Caco-2 (cell line): ENCODE results near the gene SF3B3. TPM values are rescaled to one million over a fixed set of nuclear protein-coding genes. Genes with fewer than 3 reads are reported as not detected.
"Not testable (repeated sequence)": the region's sequence is repeated elsewhere in the genome, so short reads cannot be mapped to it uniquely, and the experiment has no call there.

Source experiments
- BruUV-seq: library from RNA; stranded (reverse); fragments of 400-500 nt; replicated peaks from 2 replicates; lab custom pipeline; 2021; lab: Mats Ljungman, UMichigan
- CTCF ChIA-PET: fragments of 300-600 bp; sonication (Branson Sonifier 250); formaldehyde crosslinking; loops from one replicate; lab custom pipeline; 2022; ENCODE audit warnings: antibody characterized with exemption; lab: Charles Lee
- POLR2A ChIA-PET: fragments of 300-600 bp; sonication (Branson Sonifier 250); formaldehyde crosslinking; loops from one replicate; lab custom pipeline; 2022; ENCODE audit warnings: antibody characterized with exemption; lab: Charles Lee
- DNase-seq, 2 experiments: peaks; one replicate each; pipeline versions ENCODE4 v3.0.0 to v3.0.0-alpha.2; 2020 to 2022
- H3K27me3 ChIP-seq: replicated peaks from 2 replicates; pipeline ENCODE4 v1.6.0; 2011; ENCODE audit warnings: low read length; ENCODE audit not compliant: control insufficient read depth, insufficient read depth
- H3K36me3 ChIP-seq: 2 replicates; pipeline ENCODE4 v1.5.1; 2011; ENCODE audit warnings: low read length; ENCODE audit not compliant: control insufficient read depth, insufficient read depth
- H3K4me1 ChIP-seq: fragments of 250-450 bp; sonication (Bioruptor Pico); 2 replicates; pipeline ENCODE4 v1.5.1; 2020; ENCODE audit warnings: mild to moderate bottlenecking
- H3K4me3 ChIP-seq: 2 replicates; pipeline ENCODE4 v1.5.1; 2011; ENCODE audit warnings: low read depth, mild to moderate bottlenecking, control low read depth, low read length
- H3K9me3 ChIP-seq: fragments of 250-450 bp; sonication (Bioruptor Pico); 2 replicates; pipeline ENCODE4 v1.5.1; 2020; ENCODE audit warnings: mild to moderate bottlenecking, moderate library complexity
- H3K27ac Mint-ChIP-seq: one replicate; pipeline ENCODE4 v1.8.0; 2022; ENCODE audit warnings: mixed read lengths; ENCODE audit not compliant: unreplicated experiment
- H3K27me3 Mint-ChIP-seq: one replicate; pipeline ENCODE4 v1.8.0; 2022; ENCODE audit warnings: mixed read lengths; ENCODE audit not compliant: insufficient read depth, unreplicated experiment
- H3K36me3 Mint-ChIP-seq: one replicate; pipeline ENCODE4 v1.8.0; 2022; ENCODE audit warnings: mild to moderate bottlenecking, mixed read lengths; ENCODE audit not compliant: insufficient read depth, unreplicated experiment
- H3K4me1 Mint-ChIP-seq: one replicate; pipeline ENCODE4 v1.8.0; 2022; ENCODE audit warnings: low read depth, mixed read lengths; ENCODE audit not compliant: unreplicated experiment
- H3K4me3 Mint-ChIP-seq: one replicate; pipeline ENCODE4 v1.8.0; 2022; ENCODE audit warnings: mild to moderate bottlenecking, moderate library complexity, mixed read lengths; ENCODE audit not compliant: unreplicated experiment
- H3K9me3 Mint-ChIP-seq: one replicate; pipeline ENCODE4 v1.8.0; 2022; ENCODE audit warnings: mixed read lengths; ENCODE audit not compliant: unreplicated experiment
- CTCF ChIP-seq, 2 experiments: fragments of 200-600 bp in 1 of 2; IDR thresholded peaks; 1 replicate in 1 of 2; 2 replicates in 1 of 2; pipeline versions ENCODE4 v1.5.1 to v1.8.0; 2011 to 2022; ENCODE audit warnings: antibody characterized with exemption in 1 of 2, control low read depth in 1 of 2, inconsistent platforms in 1 of 2, low read depth in 1 of 2, low read length in 1 of 2, mild to moderate bottlenecking in 1 of 2, moderate library complexity in 1 of 2; ENCODE audit not compliant: insufficient read depth in 1 of 2, severe bottlenecking in 1 of 2, unreplicated experiment in 1 of 2
- intact Hi-C: fragments of 100-400 bp; cut with micrococcal nuclease; formaldehyde crosslinking; loops from one replicate; pipeline ENCODE4 v1.10.0; 2022; ENCODE audit not compliant: unreplicated experiment
- total RNA-seq: library from RNA; stranded (reverse); gene quantifications from 2 replicates; pipeline ENCODE4 v1.2.3, GENCODE V29; 2022

The SF3B3 gene
- total RNA-seq, 1 experiment from 2014 or later = 387 TPM

GRCh38 chr16:70614208-70614951 is 90.8 kb downstream of the SF3B3 start:
- Mint-ChIP-seq H3K9me3 (no peaks in the 10 kb centered on the region), H3K4me1 (peaks cover 31% of the 10 kb centered on the region), H3K4me3 (no peak overlapping the region), H3K27ac (no peak overlapping the region), H3K27me3 (no peaks in the 10 kb centered on the region), H3K36me3 (no peaks in the 10 kb centered on the region)
- no TSS peak for BruUV-seq
- H3K4me3 ChIP-seq = no peak overlapping the region
- H3K36me3 ChIP-seq = no peaks in the 10 kb centered on the region
- H3K9me3 ChIP-seq = no peaks in the 10 kb centered on the region
- intact Hi-C loops = loop anchor here (2.0 kb wide), 1 partner anchor 38 kb away; no protein-coding TSS in a partner anchor
- CTCF ChIA-PET = interaction anchor here (0.6 to 1.6 kb wide), 7 partner anchors 12 to 234 kb away, joined by 3 to 6 read pairs (median 4); no protein-coding TSS in a partner anchor
- peaks cover 21% of the 10 kb centered on the region for H3K4me1 ChIP-seq
- POLR2A ChIA-PET = interaction anchor here (0.6 to 1.2 kb wide), 2 partner anchors 90 to 233 kb away, joined by 3 to 5 read pairs; no protein-coding TSS in a partner anchor
- TF ChIP-seq CTCF (IDR thresholded peaks at IDR 0.05; ENCODE audit: insufficient read depth in 1 of 2, low read depth in 1 of 2, low read length in 1 of 2, severe bottlenecking in 1 of 2, unreplicated experiment in 1 of 2) = no peak
- peak in 1 of 2 experiments; percentile 69 for DNase-seq
- no peaks in the 10 kb centered on the region for H3K27me3 ChIP-seq

- Histone ChIP-seq H3K9me3 (no peaks in the 10 kb centered on the region), H3K27me3 (no peaks in the 10 kb centered on the region), H3K4me3 (no peak overlapping the region), H3K36me3 (no peaks in the 10 kb centered on the region), H3K4me1 (peaks cover 13% of the 10 kb centered on the region)
- no peaks in the 10 kb centered on the region for H3K9me3 Mint-ChIP-seq
- no peak for DNase-seq
- CTCF ChIA-PET = no interaction called here
- H3K4me3 Mint-ChIP-seq = no peak overlapping the region
- POLR2A ChIA-PET = no interaction called here
- H3K27ac Mint-ChIP-seq = no peak overlapping the region
- H3K4me1 Mint-ChIP-seq = peaks cover 23% of the 10 kb centered on the region
- no peaks in the 10 kb centered on the region for H3K36me3 Mint-ChIP-seq
- peaks cover 4% of the 10 kb centered on the region for H3K27me3 Mint-ChIP-seq
- no peak for TF ChIP-seq CTCF (IDR thresholded peaks at IDR 0.05; ENCODE audit: insufficient read depth in 1 of 2, low read depth in 1 of 2, low read length in 1 of 2, severe bottlenecking in 1 of 2, unreplicated experiment in 1 of 2)
- intact Hi-C loops = loop anchor here (2.0 kb wide), 1 partner anchor 39 kb away; no protein-coding TSS in a partner anchor
- BruUV-seq = no TSS peak
Observed at GRCh38 chr16:70615945-70616344, 92.3 kb downstream of the SF3B3 start.

GRCh38 chr16:70621864-70622263 is 98.2 kb downstream of the SF3B3 start:
- H3K9me3 ChIP-seq, H3K27ac Mint-ChIP-seq, intact Hi-C loops, H3K36me3 ChIP-seq, H3K4me3 Mint-ChIP-seq, H3K4me1 ChIP-seq, DNase-seq, POLR2A ChIA-PET, BruUV-seq, H3K27me3 ChIP-seq, H3K36me3 Mint-ChIP-seq, H3K4me3 ChIP-seq, H3K9me3 Mint-ChIP-seq, CTCF ChIA-PET: not testable (repeated sequence)
- H3K4me1 Mint-ChIP-seq = peaks cover 23% of the 10 kb centered on the region
- peaks cover 11% of the 10 kb centered on the region for H3K27me3 Mint-ChIP-seq

Other genes with a start within 250 kb of the SF3B3 start
- gene AARS1, start 234.3 kb upstream of the SF3B3 start, total RNA-seq = 366 and 449 TPM in 2 replicates
- gene DDX19B, start 224.6 kb upstream of the SF3B3 start, total RNA-seq = 72.4 and 74.5 TPM in 2 replicates
- 62.0 and 72.5 TPM in 2 replicates for gene DDX19A, start 176.9 kb upstream of the SF3B3 start, total RNA-seq
- 30.3 and 31.1 TPM in 2 replicates for gene ST3GAL2, start 84.7 kb upstream of the SF3B3 start, total RNA-seq
- 25.5 and 27.9 TPM in 2 replicates for gene FCSK, start 69.2 kb upstream of the SF3B3 start, total RNA-seq
- gene COG4, start 262 bp upstream of the SF3B3 start, total RNA-seq = 88.5 and 90.3 TPM in 2 replicates
- gene IL34, start 122.7 kb downstream of the SF3B3 start, total RNA-seq = 0.49 and 0.50 TPM in 2 replicates
- 45.5 and 64.1 TPM in 2 replicates for gene MTSS2, start 162.2 kb downstream of the SF3B3 start, total RNA-seq